Keratinocyte (primary cell): Measurements from ENCODE around the gene NHLRC1.

ENCODE experiments used
- CTCF ChIP-seq, 3 experiments: IDR thresholded peaks in 1 of 3; conservative IDR thresholded peaks in 1 of 3; optimal IDR thresholded peaks in 1 of 3; 2 replicates in 2 of 3; 3 replicates in 1 of 3; pipeline versions ENCODE3 to v1.5.1; 2011; ENCODE audit warnings: low read length in 3 of 3, mild to moderate bottlenecking in 3 of 3, moderate library complexity in 2 of 3, control low read depth in 1 of 3, inconsistent platforms in 1 of 3; ENCODE audit not compliant: insufficient read depth in 2 of 3; ENCODE audit errors: extremely low read depth in 1 of 3
- EZH2 ChIP-seq: IDR thresholded peaks from one replicate; pipeline ENCODE4 v1.6.1; 2012; ENCODE audit warnings: inconsistent platforms, mild to moderate bottlenecking, low read length, moderate library complexity

GRCh38 chr6:18072841-18073240, 49.6 kb downstream of the NHLRC1 start:
- TF ChIP-seq CTCF (optimal IDR thresholded peaks at IDR 0.05 in 1 of 3, IDR thresholded peaks at IDR 0.05 in 1 of 3, conservative IDR thresholded peaks at IDR 0.05 in 1 of 3; ENCODE audit: extremely low read depth in 1 of 3, insufficient read depth in 2 of 3, low read length in 3 of 3) (no peak), EZH2 (no peak)
